ENCODE measurements around the gene SVIL. TPM values are rescaled to one million over a fixed set of nuclear protein-coding genes. Genes with fewer than 3 reads are reported as not detected.
"Not testable (repeated sequence)": the region's sequence is repeated elsewhere in the genome, so short reads cannot be mapped to it uniquely, and the experiment has no call there.

Gene SVIL
- total and polyA plus RNA-seq, 2 donors (not counting 1 experiment from before 2014, with no cell fraction given), result 0.74 to 0.88 TPM

- no peak overlapping the region for H3K4me3 ChIP-seq (ENCODE audit: control extremely low read depth in 1 of 5, extremely low read depth in 1 of 5, insufficient read depth in 1 of 5, low read depth in 2 of 5, low read length in 4 of 5)
- peaks cover 5 to 6% of the 10 kb centered on the region in 2 donors for H3K4me1 ChIP-seq (ENCODE audit: control insufficient read depth in 2 of 2, insufficient read depth in 2 of 2, low read length in 2 of 2)
- ATAC-seq (ENCODE audit: low read depth) (no peak), DNase-seq (no peak)
- CTCF ChIA-PET, result no interaction called here
- TF ChIP-seq CTCF (IDR thresholded peaks at IDR 0.05) (no peak), EZH2 (IDR thresholded peaks at IDR 0.05; ENCODE audit: borderline replicate concordance, insufficient read depth, low read depth, low read length, poor library complexity, severe bottlenecking) (no peak)
- H3K79me2 ChIP-seq (ENCODE audit: control insufficient read depth, insufficient read depth, low read length), result no peaks in the 10 kb centered on the region
- no peak overlapping the region for H3K27ac ChIP-seq (ENCODE audit: low read length in 2 of 2)
- Mint-ChIP-seq H3K27me3 (peaks cover 2% of the 10 kb centered on the region), H3K27ac (no peak overlapping the region), H3K9me3 (ENCODE audit: insufficient read depth) (no peaks in the 10 kb centered on the region), H3K4me1 (peaks cover 6% of the 10 kb centered on the region), H3K4me3 (no peak overlapping the region)
- WGBS (ENCODE audit: insufficient coverage), result 92% methylated on average over 2 of the region's 14 CpGs
- H2AFZ ChIP-seq (ENCODE audit: insufficient read depth, low read depth, low read length, poor library complexity, severe bottlenecking), result no peak overlapping the region
- POLR2A ChIA-PET, result no interaction called here
- no peaks in the 10 kb centered on the region for H3K27me3 ChIP-seq (replicated peaks in 1 of 4; ENCODE audit: control extremely low read depth in 1 of 4, control insufficient read depth in 3 of 4, insufficient read depth in 4 of 4, low read length in 3 of 4)
- no peaks in the 10 kb centered on the region for H3K9me3 ChIP-seq (ENCODE audit: control extremely low read depth in 1 of 3, control insufficient read depth in 2 of 3, insufficient read depth in 1 of 3, low read length in 2 of 3)
- no peaks in the 10 kb centered on the region for H4K20me1 ChIP-seq (ENCODE audit: control insufficient read depth, insufficient read depth, low read length, poor library complexity, severe bottlenecking)
- H3K36me3 ChIP-seq (replicated peaks in 1 of 2; ENCODE audit: control extremely low read depth in 1 of 2, control insufficient read depth in 1 of 2, extremely low read depth in 1 of 2, insufficient read depth in 2 of 2, low read length in 1 of 2), result no peaks in the 10 kb centered on the region
- no peak overlapping the region for H3K9ac ChIP-seq (ENCODE audit: low read length)
- intact Hi-C loops (cut with micrococcal nuclease), result no loop called here
- no peak overlapping the region for H3K4me2 ChIP-seq (replicated peaks; ENCODE audit: low read depth, low read length, poor library complexity, severe bottlenecking)
Observed at GRCh38 chr10:29588629-29589421, 45.9 kb downstream of the SVIL start.

DNA sequence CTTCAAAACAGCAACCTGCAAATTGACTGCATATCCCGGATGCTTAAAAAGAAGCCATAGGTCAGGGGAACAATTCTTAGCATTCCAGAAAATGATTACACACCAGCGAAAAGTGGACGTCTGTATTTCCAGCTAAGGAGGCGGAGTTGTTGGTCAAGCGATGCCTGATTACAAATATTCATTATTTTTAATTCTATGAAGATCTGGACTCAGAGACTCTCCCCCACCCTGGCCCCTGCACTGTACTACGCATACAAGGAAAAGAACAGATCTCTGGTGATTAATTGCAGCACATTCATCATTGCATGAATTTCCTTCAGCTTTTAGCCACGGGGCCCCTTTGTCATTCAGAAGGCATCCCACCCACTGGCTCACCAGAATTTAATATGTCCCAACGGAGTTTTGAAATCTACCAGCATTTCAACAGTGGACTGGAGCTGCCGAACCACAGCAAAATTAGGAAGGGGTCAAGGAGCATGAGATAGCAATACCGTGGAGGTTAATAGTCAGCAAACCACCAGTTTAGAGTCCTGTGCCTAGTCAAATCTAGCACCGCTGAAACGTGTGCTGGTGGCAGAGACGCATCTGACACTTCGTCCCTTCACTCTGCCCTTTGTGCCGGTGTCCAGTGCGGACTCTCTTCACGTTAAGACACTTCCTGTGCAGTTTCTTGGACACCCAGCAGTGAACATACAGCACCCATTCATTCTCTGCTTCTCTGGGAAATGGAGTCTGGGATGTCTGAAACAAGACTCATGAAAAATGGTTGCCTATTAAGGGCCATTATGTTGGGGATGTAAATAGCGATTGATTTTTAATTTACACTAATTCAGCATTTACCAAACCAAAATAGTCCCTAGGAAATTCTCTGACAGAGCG lies 46.8 kb downstream of the SVIL start:
- H3K4me1 Mint-ChIP-seq; H3K79me2 ChIP-seq (ENCODE audit: control insufficient read depth, insufficient read depth, low read length); CTCF ChIA-PET; H4K20me1 ChIP-seq (ENCODE audit: control insufficient read depth, insufficient read depth, low read length, poor library complexity, severe bottlenecking); DNase-seq; H3K27me3 Mint-ChIP-seq; H3K9me3 Mint-ChIP-seq (ENCODE audit: insufficient read depth); H3K27me3 ChIP-seq (replicated peaks in 1 of 4; ENCODE audit: control extremely low read depth in 1 of 4, control insufficient read depth in 3 of 4, insufficient read depth in 4 of 4, low read length in 3 of 4); H3K9me3 ChIP-seq (ENCODE audit: control extremely low read depth in 1 of 3, control insufficient read depth in 2 of 3, insufficient read depth in 1 of 3, low read length in 2 of 3); H3K4me2 ChIP-seq (replicated peaks; ENCODE audit: low read depth, low read length, poor library complexity, severe bottlenecking); intact Hi-C loops (cut with micrococcal nuclease); H3K9ac ChIP-seq (ENCODE audit: low read length); H3K27ac Mint-ChIP-seq; POLR2A ChIA-PET; H3K27ac ChIP-seq (ENCODE audit: low read length in 2 of 2); ATAC-seq (ENCODE audit: low read depth); H3K4me1 ChIP-seq (ENCODE audit: control insufficient read depth in 2 of 2, insufficient read depth in 2 of 2, low read length in 2 of 2); H3K4me3 Mint-ChIP-seq; H3K36me3 ChIP-seq (replicated peaks in 1 of 2; ENCODE audit: control extremely low read depth in 1 of 2, control insufficient read depth in 1 of 2, extremely low read depth in 1 of 2, insufficient read depth in 2 of 2, low read length in 1 of 2); H3K4me3 ChIP-seq (ENCODE audit: control extremely low read depth in 1 of 5, extremely low read depth in 1 of 5, insufficient read depth in 1 of 5, low read depth in 2 of 5, low read length in 4 of 5); H2AFZ ChIP-seq (ENCODE audit: insufficient read depth, low read depth, low read length, poor library complexity, severe bottlenecking): not testable (repeated sequence)
- WGBS (ENCODE audit: insufficient coverage), result 100% methylated on average over 3 of the region's 19 CpGs

GRCh38 chr10:29587102-29587749 lies 47.5 kb downstream of the SVIL start:
- not testable (repeated sequence) for H2AFZ ChIP-seq (ENCODE audit: insufficient read depth, low read depth, low read length, poor library complexity, severe bottlenecking)

More at GRCh38 chr10:29587102-29587749, 47.5 kb downstream of the SVIL start:
- H3K79me2 ChIP-seq (ENCODE audit: control insufficient read depth, insufficient read depth, low read length); POLR2A ChIA-PET; H3K4me1 ChIP-seq (ENCODE audit: control insufficient read depth in 2 of 2, insufficient read depth in 2 of 2, low read length in 2 of 2); H3K9me3 Mint-ChIP-seq (ENCODE audit: insufficient read depth); H3K27me3 Mint-ChIP-seq; H3K9ac ChIP-seq (ENCODE audit: low read length); H3K27ac ChIP-seq (ENCODE audit: low read length in 2 of 2); H3K4me2 ChIP-seq (replicated peaks; ENCODE audit: low read depth, low read length, poor library complexity, severe bottlenecking); H3K4me1 Mint-ChIP-seq; ATAC-seq (ENCODE audit: low read depth); CTCF ChIA-PET; intact Hi-C loops (cut with micrococcal nuclease); H4K20me1 ChIP-seq (ENCODE audit: control insufficient read depth, insufficient read depth, low read length, poor library complexity, severe bottlenecking); DNase-seq; H3K27me3 ChIP-seq (replicated peaks in 1 of 4; ENCODE audit: control extremely low read depth in 1 of 4, control insufficient read depth in 3 of 4, insufficient read depth in 4 of 4, low read length in 3 of 4); H3K4me3 ChIP-seq (ENCODE audit: control extremely low read depth in 1 of 5, extremely low read depth in 1 of 5, insufficient read depth in 1 of 5, low read depth in 2 of 5, low read length in 4 of 5); H3K9me3 ChIP-seq (ENCODE audit: control extremely low read depth in 1 of 3, control insufficient read depth in 2 of 3, insufficient read depth in 1 of 3, low read length in 2 of 3); H3K4me3 Mint-ChIP-seq; H3K27ac Mint-ChIP-seq; H3K36me3 ChIP-seq (replicated peaks in 1 of 2; ENCODE audit: control extremely low read depth in 1 of 2, control insufficient read depth in 1 of 2, extremely low read depth in 1 of 2, insufficient read depth in 2 of 2, low read length in 1 of 2): not testable (repeated sequence)
- 90% methylated on average over 11 of the region's 15 CpGs for WGBS (ENCODE audit: insufficient coverage)
